HCT116 (cell line): ENCODE measurements around the gene CCBE1. TPM values are rescaled to one million over a fixed set of nuclear protein-coding genes. Genes with fewer than 3 reads are reported as not detected.

Experiments used
- ATAC-seq: fragments of 200-7000 bp; cut with Tn5 transposase; 2 replicates; pipeline ENCODE4 v1.9.1; 2020; ENCODE audit warnings: mild to moderate bottlenecking, moderate library complexity
- BruUV-seq: library from RNA; stranded (reverse); fragments of 400-500 nt; replicated peaks from 2 replicates; lab custom pipeline; 2021; lab: Mats Ljungman, UMichigan
- CTCF ChIA-PET: fragments of 300-600 bp; sonication (Branson Sonifier 250); formaldehyde crosslinking; loops from one replicate; lab custom pipeline; 2021; ENCODE audit warnings: antibody characterized with exemption; lab: Charles Lee
- POLR2A ChIA-PET: fragments of 300-600, 350-600 bp; sonication (Branson Sonifier 250); formaldehyde crosslinking; loops from one replicate; lab custom pipeline; 2021; ENCODE audit warnings: antibody characterized with exemption; lab: Charles Lee
- RAD21 ChIA-PET, 2 experiments: fragments of 300-600 bp; sonication (Branson Sonifier 250); formaldehyde crosslinking; loops; one replicate each; lab custom pipeline; 2023; ENCODE audit warnings: low total read pairs in 2 of 2; ENCODE audit not compliant: uncharacterized antibody in 2 of 2, unreplicated experiment in 2 of 2, low non-redundant PET in 1 of 2; lab: Charles Lee
- DNase-seq: peaks from one replicate; pipeline ENCODE4 v3.0.0-alpha.2; 2010; ENCODE audit warnings: low read depth, low spot score
- H2AFZ ChIP-seq: fragments of 200-600 bp; shearing (Covaris generic), sonication (generic); 2 replicates; pipeline ENCODE4 v1.6.1; 2017; ENCODE audit warnings: low read depth, mixed run types, mixed read lengths, antibody characterized with exemption, low read length; ENCODE audit not compliant: poor library complexity, severe bottlenecking
- H3K27ac ChIP-seq: 2 replicates; pipeline ENCODE4 v1.5.1; 2012; ENCODE audit warnings: low read depth, low read length
- H3K27me3 ChIP-seq: fragments of 200-600 bp; sonication (generic); 2 replicates; pipeline ENCODE4 v1.6.1; 2016; ENCODE audit warnings: mixed run types, low read length, mixed read lengths; ENCODE audit not compliant: insufficient read depth
- H3K36me3 ChIP-seq, 2 experiments: fragments of 200-500 bp in 1 of 2; fragments of 200-600 bp in 1 of 2; sonication (Bioruptor generic) in 1 of 2; sonication (generic) in 1 of 2; 2 replicates each; pipeline versions ENCODE4 v1.5.1 to v1.6.1; 2014 to 2016; ENCODE audit warnings: low read length in 2 of 2, inconsistent platforms in 1 of 2, mixed read lengths in 1 of 2, mixed run types in 1 of 2; ENCODE audit not compliant: insufficient read depth in 2 of 2, control insufficient read depth in 1 of 2
- H3K4me1 ChIP-seq, 2 experiments: fragments of 200-600 bp in 1 of 2; sonication (generic) in 1 of 2; 2 replicates each; pipeline versions ENCODE4 v1.5.1 to v1.6.1; 2012 to 2017; ENCODE audit warnings: low read length in 2 of 2, inconsistent platforms in 1 of 2, mild to moderate bottlenecking in 1 of 2, mixed read lengths in 1 of 2, mixed run types in 1 of 2, moderate library complexity in 1 of 2; ENCODE audit not compliant: insufficient read depth in 2 of 2, control insufficient read depth in 1 of 2
- H3K4me2 ChIP-seq: fragments of 200-600 bp; sonication (generic); 2 replicates; pipeline ENCODE4 v1.6.1; 2017; ENCODE audit warnings: mixed run types, low read length, mixed read lengths
- H3K4me3 ChIP-seq, 2 experiments: fragments of 200-600 bp in 1 of 2; sonication (generic) in 1 of 2; replicated peaks in 1 of 2; 2 replicates each; pipeline ENCODE4 v1.5.1; 2011 to 2016; ENCODE audit warnings: low read length in 2 of 2, control low read depth in 1 of 2, low read depth in 1 of 2, mild to moderate bottlenecking in 1 of 2, mixed read lengths in 1 of 2, mixed run types in 1 of 2
- H3K79me2 ChIP-seq: fragments of 200-600 bp; sonication (generic); 2 replicates; pipeline ENCODE4 v1.6.1; 2017; ENCODE audit warnings: mild to moderate bottlenecking, mixed run types, low read length, moderate library complexity, mixed read lengths; ENCODE audit not compliant: insufficient read depth
- H3K9ac ChIP-seq: fragments of 200-600 bp; sonication (generic); 2 replicates; pipeline ENCODE4 v1.6.1; 2016; ENCODE audit warnings: low read length, mixed read lengths
- H3K9me2 ChIP-seq: fragments of 200-600 bp; sonication (generic), shearing (Covaris generic); 2 replicates; pipeline ENCODE4 v1.6.1; 2017; ENCODE audit warnings: mixed run types, mild to moderate bottlenecking, moderate library complexity; ENCODE audit not compliant: insufficient read depth
- H3K9me3 ChIP-seq, 2 experiments: fragments of 200-500 bp in 1 of 2; fragments of 200-600 bp in 1 of 2; sonication (Bioruptor generic) in 1 of 2; sonication (generic) in 1 of 2; 2 replicates each; pipeline ENCODE4 v1.6.1; 2014 to 2017; ENCODE audit warnings: low read length in 2 of 2, mixed read lengths in 2 of 2, inconsistent platforms in 1 of 2, low read depth in 1 of 2, mild to moderate bottlenecking in 1 of 2, mixed run types in 1 of 2, moderate library complexity in 1 of 2; ENCODE audit not compliant: control insufficient read depth in 1 of 2, insufficient read depth in 1 of 2
- H4K20me1 ChIP-seq: fragments of 200-600 bp; sonication (generic), shearing (Covaris generic); 2 replicates; pipeline ENCODE4 v1.6.1; 2017; ENCODE audit warnings: mixed run types, mild to moderate bottlenecking, moderate library complexity; ENCODE audit not compliant: insufficient read depth
- CEBPB ChIP-seq: IDR thresholded peaks from 2 replicates; pipeline ENCODE4 v1.6.1; 2012; ENCODE audit warnings: low read depth
- FOSL1 ChIP-seq: IDR thresholded peaks from 2 replicates; pipeline ENCODE4 v1.6.1; 2012; ENCODE audit warnings: low read depth
- POLR2AphosphoS5 ChIP-seq: IDR thresholded peaks from 2 replicates; pipeline ENCODE4 v1.6.1; 2011; ENCODE audit warnings: mild to moderate bottlenecking, low read depth, low read length, moderate library complexity
- SIN3A ChIP-seq: IDR thresholded peaks from 2 replicates; pipeline ENCODE4 v1.6.1; 2012; ENCODE audit warnings: low read depth
- SP1 ChIP-seq: IDR thresholded peaks from 2 replicates; pipeline ENCODE4 v1.6.1; 2012; ENCODE audit warnings: low read depth
- TCF7L2 ChIP-seq: IDR thresholded peaks from 2 replicates; pipeline ENCODE4 v1.7.0; 2011; ENCODE audit warnings: borderline replicate concordance, inconsistent platforms; ENCODE audit not compliant: insufficient read depth, insufficient read length; ENCODE audit errors: extremely low read depth
- YY1 ChIP-seq: IDR thresholded peaks from 2 replicates; pipeline ENCODE4 v1.6.1; 2011; ENCODE audit warnings: low read length, low read depth, moderate library complexity, mild to moderate bottlenecking; ENCODE audit not compliant: insufficient replicate concordance; ENCODE audit errors: extremely low read depth
- ZBTB33 ChIP-seq: IDR thresholded peaks from 2 replicates; pipeline ENCODE4 v1.6.1; 2011; ENCODE audit warnings: mild to moderate bottlenecking, low read length, moderate library complexity; ENCODE audit not compliant: insufficient replicate concordance; ENCODE audit errors: extremely low read depth
- ZNF274 ChIP-seq: fragments of 200-500 bp; sonication (Bioruptor generic); IDR thresholded peaks from 2 replicates; pipeline ENCODE4 v1.6.1; 2014; ENCODE audit warnings: mild to moderate bottlenecking, low read depth, low read length, inconsistent platforms
- intact Hi-C: fragments of 100-400 bp; cut with micrococcal nuclease; formaldehyde crosslinking; loops from 2 replicates; pipeline ENCODE4 v1.10.0; 2022
- total RNA-seq: library from RNA; stranded (reverse); gene quantifications from one replicate; pipeline ENCODE4 v1.2.1, GENCODE V29; 2021; ENCODE audit not compliant: unreplicated experiment
- TF ChIP-seq, protein P1 (sequence below): IDR thresholded peaks from 2 replicates; pipeline ENCODE4 v1.6.1; 2012
- TF ChIP-seq, protein P2 (sequence below): IDR thresholded peaks from 2 replicates; pipeline ENCODE4 v1.6.1; 2012

The CCBE1 gene
- total RNA-seq, 1 experiment from 2014 or later: 0.84 TPM

DNA sequence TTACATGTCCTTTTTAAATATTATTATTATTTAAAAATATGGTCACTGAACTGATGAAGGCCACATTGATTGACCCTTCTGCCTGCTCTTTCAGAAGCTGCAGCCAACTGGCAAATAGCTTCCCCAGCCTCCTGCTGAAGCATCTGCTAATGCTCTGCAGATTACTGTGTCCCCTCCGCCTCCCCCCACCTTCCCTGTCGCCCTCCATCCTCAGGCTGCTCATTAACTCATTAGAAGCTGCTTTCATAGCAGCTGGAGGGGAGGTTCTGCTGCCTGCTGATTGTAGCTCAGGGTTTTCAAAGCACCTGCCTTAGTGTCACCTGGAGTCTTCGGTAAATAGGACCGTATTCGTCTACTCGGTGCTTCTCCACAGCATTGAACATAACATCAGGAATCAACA, 313.4 kb downstream of the CCBE1 start:
- Histone ChIP-seq H3K27ac (no peak overlapping the region), H4K20me1 (no peaks in the 10 kb centered on the region), H3K4me1 (no peaks in the 10 kb centered on the region), H3K9ac (no peak overlapping the region), H3K9me2 (no peaks in the 10 kb centered on the region), H3K9me3 (no peaks in the 10 kb centered on the region), H3K4me3 (no peak overlapping the region), H3K4me2 (no peak overlapping the region), H3K27me3 (no peaks in the 10 kb centered on the region), H3K36me3 (no peaks in the 10 kb centered on the region)
- no peak for DNase-seq
- ChIA-PET RAD21 (no interaction called here), CTCF (no interaction called here)
- TF ChIP-seq, protein P1, sequence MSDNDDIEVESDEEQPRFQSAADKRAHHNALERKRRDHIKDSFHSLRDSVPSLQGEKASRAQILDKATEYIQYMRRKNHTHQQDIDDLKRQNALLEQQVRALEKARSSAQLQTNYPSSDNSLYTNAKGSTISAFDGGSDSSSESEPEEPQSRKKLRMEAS: no peak
- no peak for TF ChIP-seq SP1
- TF ChIP-seq, protein P2, sequence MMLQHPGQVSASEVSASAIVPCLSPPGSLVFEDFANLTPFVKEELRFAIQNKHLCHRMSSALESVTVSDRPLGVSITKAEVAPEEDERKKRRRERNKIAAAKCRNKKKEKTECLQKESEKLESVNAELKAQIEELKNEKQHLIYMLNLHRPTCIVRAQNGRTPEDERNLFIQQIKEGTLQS: no peak
- no peak for TF ChIP-seq ZBTB33
- no peak for TF ChIP-seq ZNF274
- TF ChIP-seq, all 23 proteins: peak for 0
- intact Hi-C loops: no loop called here
- POLR2A ChIA-PET: no interaction called here
- no peak overlapping the region for H2AFZ ChIP-seq
- no peak for ATAC-seq
- H3K79me2 ChIP-seq: no peaks in the 10 kb centered on the region
- no TSS peak for BruUV-seq

DNA sequence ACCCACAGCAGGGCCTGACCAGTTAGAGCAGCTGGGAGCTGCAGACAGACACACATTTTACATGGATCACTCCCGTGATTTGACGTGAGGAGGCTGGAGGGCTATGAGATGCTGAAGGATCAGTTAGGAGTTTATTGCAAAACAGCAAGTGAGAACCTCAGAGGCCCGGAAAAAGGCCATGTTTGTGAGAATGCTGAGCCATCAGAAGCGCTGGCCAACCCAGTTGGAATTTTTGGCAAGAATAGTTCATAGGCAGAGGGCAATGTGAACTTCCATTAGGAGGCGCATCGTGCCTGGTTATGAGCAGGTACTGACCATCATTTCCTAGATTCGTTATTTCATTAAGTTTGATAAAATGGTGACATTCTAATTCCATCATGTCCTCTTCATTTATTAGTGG, 314.8 kb downstream of the CCBE1 start:
- no peak overlapping the region for H3K4me3 ChIP-seq
- H3K9ac ChIP-seq: no peak overlapping the region
- RAD21 ChIA-PET: interaction anchor here in 1 of 2 experiments (1.1 kb wide), 1 partner anchor 20 kb away, joined by 4 read pairs; no protein-coding TSS in a partner anchor
- no peak overlapping the region for H3K4me2 ChIP-seq
- no peaks in the 10 kb centered on the region for H3K9me3 ChIP-seq
- H3K79me2 ChIP-seq: no peaks in the 10 kb centered on the region
- no peaks in the 10 kb centered on the region for H3K4me1 ChIP-seq
- DNase-seq (no peak), ATAC-seq (no peak)
- H4K20me1 ChIP-seq: no peaks in the 10 kb centered on the region
- POLR2A ChIA-PET: interaction anchor here (0.8 to 1.2 kb wide), 2 partner anchors 23 kb away, joined by 3 read pairs; partner anchors contain the start of gene LMAN1
- 0 out of 2 replicates have a peak, but pooled peaks cover 11% of the 10 kb centered on the region for H3K27me3 ChIP-seq
- no peaks in the 10 kb centered on the region for H3K9me2 ChIP-seq
- BruUV-seq: no TSS peak
- no peak overlapping the region for H3K27ac ChIP-seq
- H2AFZ ChIP-seq: no peak overlapping the region
- CTCF ChIA-PET: interaction anchor here (1.7 kb wide), 1 partner anchor 20 kb away, joined by 4 read pairs; no protein-coding TSS in a partner anchor
- intact Hi-C loops: no loop called here
- TF ChIP-seq YY1 (no peak), POLR2AphosphoS5 (no peak), FOSL1 (no peak), SIN3A (no peak), CEBPB (no peak), TCF7L2 (no peak)
- TF ChIP-seq, protein P2: no peak
- no peaks in the 10 kb centered on the region for H3K36me3 ChIP-seq
